ENCODE data around the gene CZIB.

DNA sequence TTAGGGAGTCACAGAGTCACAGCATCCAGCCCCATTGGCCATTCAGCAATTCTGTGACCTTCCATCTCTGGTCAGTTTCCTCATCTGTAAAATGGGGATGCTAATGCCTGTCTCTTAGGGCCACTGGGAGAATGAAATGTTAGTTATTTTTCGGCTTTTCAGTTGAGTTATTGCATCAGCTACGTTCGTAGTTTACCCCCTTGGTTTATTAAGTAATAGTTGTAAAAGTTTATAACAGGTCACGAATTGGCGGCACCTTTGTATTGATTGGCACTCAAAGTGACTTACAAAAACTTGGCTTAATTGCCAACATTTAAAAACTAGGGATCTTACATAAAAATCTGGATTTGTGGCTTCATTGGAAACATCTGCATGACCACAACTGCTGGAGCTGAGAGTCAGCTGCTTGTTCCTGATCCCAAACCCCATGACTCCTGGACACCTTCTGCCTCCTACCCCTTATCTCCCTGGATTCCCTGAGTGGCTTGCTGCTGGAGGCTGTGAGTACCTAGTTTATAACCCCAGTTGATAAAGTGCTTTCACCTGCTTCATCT, 54.9 kb downstream of the CZIB start:
- TF ChIP-seq, protein P1, sequence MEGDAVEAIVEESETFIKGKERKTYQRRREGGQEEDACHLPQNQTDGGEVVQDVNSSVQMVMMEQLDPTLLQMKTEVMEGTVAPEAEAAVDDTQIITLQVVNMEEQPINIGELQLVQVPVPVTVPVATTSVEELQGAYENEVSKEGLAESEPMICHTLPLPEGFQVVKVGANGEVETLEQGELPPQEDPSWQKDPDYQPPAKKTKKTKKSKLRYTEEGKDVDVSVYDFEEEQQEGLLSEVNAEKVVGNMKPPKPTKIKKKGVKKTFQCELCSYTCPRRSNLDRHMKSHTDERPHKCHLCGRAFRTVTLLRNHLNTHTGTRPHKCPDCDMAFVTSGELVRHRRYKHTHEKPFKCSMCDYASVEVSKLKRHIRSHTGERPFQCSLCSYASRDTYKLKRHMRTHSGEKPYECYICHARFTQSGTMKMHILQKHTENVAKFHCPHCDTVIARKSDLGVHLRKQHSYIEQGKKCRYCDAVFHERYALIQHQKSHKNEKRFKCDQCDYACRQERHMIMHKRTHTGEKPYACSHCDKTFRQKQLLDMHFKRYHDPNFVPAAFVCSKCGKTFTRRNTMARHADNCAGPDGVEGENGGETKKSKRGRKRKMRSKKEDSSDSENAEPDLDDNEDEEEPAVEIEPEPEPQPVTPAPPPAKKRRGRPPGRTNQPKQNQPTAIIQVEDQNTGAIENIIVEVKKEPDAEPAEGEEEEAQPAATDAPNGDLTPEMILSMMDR (conservative IDR thresholded peaks at IDR 0.05 in 1 of 2, IDR thresholded peaks at IDR 0.05 in 1 of 2; ENCODE audit: extremely low read depth in 1 of 2, insufficient read depth in 1 of 2, low read depth in 1 of 2, low read length in 2 of 2), result no peak
- no peak for TF ChIP-seq EZH2 (IDR thresholded peaks at IDR 0.05; ENCODE audit: borderline replicate concordance, low read length)

Data from mammary epithelial cell (primary cell).